Neural cell (in vitro differentiated cells): ENCODE measurements around the gene DSCAML1. TPM values are rescaled to one million over a fixed set of nuclear protein-coding genes. Genes with fewer than 3 reads are reported as not detected.

Experiments used
- H2AFZ ChIP-seq: fragments of 200-600, 300-800 bp; sonication (generic), shearing (Covaris generic); 2 replicates; pipeline ENCODE4 v1.6.0; 2014; ENCODE audit warnings: low read depth, mild to moderate bottlenecking, antibody characterized with exemption, low read length, moderate library complexity
- H3F3A ChIP-seq: fragments of 200-600 bp; shearing (Covaris generic); 2 replicates; pipeline ENCODE4 v1.6.1; 2016; ENCODE audit warnings: mild to moderate bottlenecking, moderate library complexity, mixed read lengths, antibody characterized with exemption, low read length; ENCODE audit not compliant: insufficient read depth, poor library complexity, severe bottlenecking
- H3K27ac ChIP-seq: fragments of 200-600, 300-800 bp; sonication (generic), shearing (Covaris generic); 2 replicates; pipeline ENCODE4 v1.5.1; 2014; ENCODE audit warnings: mild to moderate bottlenecking, low read length, moderate library complexity
- H3K27me3 ChIP-seq: fragments of 300-800, 200-600 bp; sonication (generic), shearing (Covaris generic); 2 replicates; pipeline ENCODE4 v1.6.0; 2014; ENCODE audit warnings: mild to moderate bottlenecking, low read depth, low read length, moderate library complexity; ENCODE audit not compliant: insufficient read depth
- H3K36me3 ChIP-seq: fragments of 300-800, 200-600 bp; sonication (generic), shearing (Covaris generic); 2 replicates; pipeline ENCODE4 v1.5.1; 2014; ENCODE audit warnings: mild to moderate bottlenecking, antibody characterized with exemption, low read length, moderate library complexity; ENCODE audit not compliant: insufficient read depth
- H3K4me2 ChIP-seq: fragments of 300-800, 200-600 bp; sonication (generic), shearing (Covaris generic); 2 replicates; pipeline ENCODE4 v1.6.0; 2014; ENCODE audit warnings: mild to moderate bottlenecking, low read length
- H3K4me3 ChIP-seq: fragments of 300-800, 200-600 bp; sonication (generic), shearing (Covaris generic); 2 replicates; pipeline ENCODE4 v1.5.1; 2014; ENCODE audit warnings: mild to moderate bottlenecking, low read length, moderate library complexity
- H3K79me2 ChIP-seq: fragments of 200-600 bp; shearing (Covaris generic); replicated peaks from 2 replicates; pipeline ENCODE4 v1.6.0; 2014; ENCODE audit warnings: mild to moderate bottlenecking, low read length, moderate library complexity; ENCODE audit not compliant: insufficient read depth
- H3K9ac ChIP-seq: fragments of 300-800, 200-600 bp; sonication (generic), shearing (Covaris generic); 2 replicates; pipeline ENCODE4 v1.6.1; 2016; ENCODE audit warnings: mild to moderate bottlenecking, low read length, mixed read lengths
- H3K9me2 ChIP-seq: fragments of 200-600 bp; shearing (Covaris generic); 2 replicates; pipeline ENCODE4 v1.6.1; 2016; ENCODE audit warnings: mild to moderate bottlenecking, low read length, mixed read lengths; ENCODE audit not compliant: insufficient read depth
- H3K9me3 ChIP-seq: fragments of 200-600, 300-800 bp; sonication (generic), shearing (Covaris generic); 2 replicates; pipeline ENCODE4 v1.6.1; 2016; ENCODE audit warnings: mild to moderate bottlenecking, mixed run types, low read length, moderate library complexity, mixed read lengths
- H4K20me1 ChIP-seq: fragments of 200-600 bp; shearing (Covaris generic); 2 replicates; pipeline ENCODE4 v1.6.1; 2016; ENCODE audit warnings: mild to moderate bottlenecking, mixed run types; ENCODE audit not compliant: insufficient read depth
- CTCF ChIP-seq: fragments of 450-650 bp; IDR thresholded peaks from 2 replicates; pipeline ENCODE4 v1.5.1; 2014; ENCODE audit warnings: antibody characterized with exemption, mild to moderate bottlenecking, moderate library complexity; ENCODE audit not compliant: poor library complexity, severe bottlenecking
- EP300 ChIP-seq: fragments of 450-650 bp; conservative IDR thresholded peaks from 2 replicates; pipeline ENCODE4 v1.6.1; 2014; ENCODE audit warnings: antibody characterized with exemption, mild to moderate bottlenecking, moderate library complexity; ENCODE audit not compliant: poor library complexity, severe bottlenecking
- EZH2 ChIP-seq: fragments of 200-600, 300-800 bp; shearing (Covaris generic), sonication (generic); IDR thresholded peaks from 2 replicates; pipeline ENCODE4 v1.6.1; 2014; ENCODE audit warnings: antibody characterized with exemption, low read length, borderline replicate concordance, mild to moderate bottlenecking; ENCODE audit not compliant: insufficient read depth, poor library complexity, severe bottlenecking
- MXI1 ChIP-seq: fragments of 450-650 bp; conservative IDR thresholded peaks from 2 replicates; pipeline ENCODE4 v1.6.1; 2014; ENCODE audit warnings: antibody characterized with exemption, mild to moderate bottlenecking; ENCODE audit not compliant: poor library complexity, severe bottlenecking
- POLR2AphosphoS5 ChIP-seq: IDR thresholded peaks from 2 replicates; pipeline ENCODE4 v1.6.1; 2012
- RAD21 ChIP-seq: fragments of 450-650 bp; conservative IDR thresholded peaks from 2 replicates; pipeline ENCODE4 v1.6.1; 2014; ENCODE audit warnings: antibody characterized with exemption, mild to moderate bottlenecking, moderate library complexity
- REST ChIP-seq: IDR thresholded peaks from 2 replicates; pipeline ENCODE4 v1.6.1; 2012; ENCODE audit warnings: borderline replicate concordance
- TAF1 ChIP-seq: IDR thresholded peaks from 2 replicates; pipeline ENCODE4 v1.6.1; 2012; ENCODE audit warnings: low read depth
- polyA plus RNA-seq: library from polyadenylated mRNA; depleted of rRNA; stranded (reverse); fragments of >200 nt; gene quantifications from 2 replicates; pipeline ENCODE4 v1.2.3, GENCODE V29; 2014

Gene DSCAML1
- polyA plus RNA-seq, 1 donor from 2014 or later = 1.3 TPM

GRCh38 chr11:117378976-117379865 is 417.8 kb downstream of the DSCAML1 start:
- Histone ChIP-seq H3K27ac (no peak overlapping the region), H3K9me3 (no peaks in the 10 kb centered on the region), H3K4me2 (no peak overlapping the region), H2AFZ (no peak overlapping the region), H3K27me3 (no peaks in the 10 kb centered on the region), H3F3A (no peaks in the 10 kb centered on the region), H3K36me3 (peaks cover 5% of the 10 kb centered on the region), H3K9ac (no peak overlapping the region), H4K20me1 (no peaks in the 10 kb centered on the region), H3K79me2 (no peaks in the 10 kb centered on the region), H3K4me3 (no peak overlapping the region), H3K9me2 (no peaks in the 10 kb centered on the region)
- TF ChIP-seq TAF1 (no peak), POLR2AphosphoS5 (no peak), MXI1 (no peak), RAD21 (no peak), CTCF (no peak), EP300 (no peak), REST (no peak), EZH2 (no peak)

Other genes with a start within 250 kb of the DSCAML1 start
- gene FXYD2, start 27.5 kb upstream of the DSCAML1 start, polyA plus RNA-seq = 1.9 and 4.8 TPM in 2 replicates
- 218 and 259 TPM in 2 replicates for gene FXYD6, start 79.4 kb upstream of the DSCAML1 start, polyA plus RNA-seq
- gene TMPRSS13, start 132.2 kb upstream of the DSCAML1 start, polyA plus RNA-seq = not detected in 2 replicates
- 0.76 and 1.1 TPM in 2 replicates for gene IL10RA, start 189.2 kb upstream of the DSCAML1 start, polyA plus RNA-seq